HG02973 (cell line): ENCODE data around the gene PRM3.
A peak's percentile ranks its signal among the peaks of the same experiment; 100 is the strongest.

ENCODE experiments used
- ATAC-seq: cut with Tn5 transposase; IDR thresholded peaks from one replicate; pipeline ENCODE4 v1.9.1; 2021; ENCODE audit warnings: moderate library complexity; ENCODE audit not compliant: unreplicated experiment

Gene PRM3, protein sequence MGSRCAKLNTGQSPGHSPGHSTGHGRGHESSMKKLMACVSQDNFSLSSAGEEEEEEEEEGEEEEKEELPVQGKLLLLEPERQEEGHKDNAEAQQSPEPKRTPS

DNA sequence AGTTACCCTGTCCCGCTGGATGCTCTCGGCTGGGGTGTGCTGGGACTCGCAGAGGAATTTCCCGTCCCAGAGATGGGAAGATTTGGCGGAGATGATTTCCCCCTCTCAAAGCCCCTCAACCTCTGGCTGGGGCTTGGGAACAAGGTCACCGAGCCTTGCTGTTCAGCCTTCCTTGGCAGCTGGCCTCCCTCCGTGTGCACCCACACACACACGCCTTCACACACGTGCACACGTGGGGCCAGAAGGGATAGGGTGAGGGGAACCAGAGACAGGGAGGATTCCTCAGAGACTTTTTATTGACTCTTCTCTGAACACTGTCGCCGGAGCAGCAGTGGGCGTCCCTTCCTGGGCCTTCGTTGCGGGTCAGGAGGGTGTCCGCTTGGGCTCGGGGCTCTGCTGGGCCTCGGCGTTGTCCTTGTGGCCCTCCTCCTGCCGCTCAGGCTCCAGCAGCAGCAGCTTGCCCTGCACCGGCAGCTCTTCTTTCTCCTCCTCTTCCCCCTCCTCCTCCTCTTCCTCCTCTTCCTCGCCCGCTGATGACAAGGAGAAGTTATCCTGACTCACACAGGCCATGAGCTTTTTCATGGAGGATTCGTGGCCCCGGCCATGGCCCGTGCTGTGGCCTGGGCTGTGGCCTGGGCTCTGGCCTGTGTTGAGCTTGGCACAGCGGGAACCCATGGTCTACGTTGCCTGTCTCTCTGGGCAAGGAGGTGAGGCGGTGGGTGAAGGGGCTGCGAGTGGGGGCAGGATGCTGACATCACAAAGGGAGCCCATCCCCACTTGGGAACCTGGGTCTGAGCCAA, at the start of gene PRM3:
TSS of gene PRM3 (minus strand) at position 709 of the 800 bp plus-strand sequence. CDS start at position 675, 34 bp downstream.
- no peak for ATAC-seq

DNA sequence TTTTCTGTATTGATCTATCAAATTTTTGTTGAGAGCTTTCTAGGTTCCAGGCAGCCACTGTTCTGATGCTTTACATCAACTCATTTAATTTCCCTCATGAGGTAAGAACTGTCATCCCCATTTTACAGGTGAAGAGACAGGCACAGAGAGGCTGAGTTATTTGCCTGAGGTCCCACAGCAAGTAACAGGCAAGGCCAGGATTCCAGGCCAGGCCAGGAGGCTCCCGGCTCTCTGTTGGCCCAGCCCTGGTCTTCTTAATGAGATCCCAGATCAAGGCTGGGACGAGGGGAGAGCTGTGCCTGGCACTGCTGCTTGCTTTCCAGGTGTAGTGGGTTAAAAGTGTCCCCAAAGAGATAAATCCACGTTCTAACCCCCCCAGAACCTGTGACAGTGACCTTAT, 49.4 kb upstream of the PRM3 start:
- no peak for ATAC-seq

DNA sequence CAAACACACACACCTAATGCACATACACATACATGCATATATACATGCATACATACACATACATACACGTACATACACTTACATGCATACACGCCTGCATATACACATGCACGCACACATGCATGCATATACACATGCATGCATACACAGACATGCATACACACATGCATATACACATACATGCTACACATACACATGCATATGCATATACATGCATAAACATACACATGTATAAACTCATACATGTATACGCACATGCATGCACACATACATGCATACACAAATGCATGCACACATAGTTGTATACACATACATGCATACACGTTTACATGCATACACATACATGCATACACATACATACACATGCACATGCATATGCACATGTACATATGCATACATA, 48.2 kb upstream of the PRM3 start:
- no peak for ATAC-seq

- ATAC-seq, result no peak
These were observed 46.7 kb upstream of the PRM3 start for GRCh38 chr16:11320170-11320569.

DNA sequence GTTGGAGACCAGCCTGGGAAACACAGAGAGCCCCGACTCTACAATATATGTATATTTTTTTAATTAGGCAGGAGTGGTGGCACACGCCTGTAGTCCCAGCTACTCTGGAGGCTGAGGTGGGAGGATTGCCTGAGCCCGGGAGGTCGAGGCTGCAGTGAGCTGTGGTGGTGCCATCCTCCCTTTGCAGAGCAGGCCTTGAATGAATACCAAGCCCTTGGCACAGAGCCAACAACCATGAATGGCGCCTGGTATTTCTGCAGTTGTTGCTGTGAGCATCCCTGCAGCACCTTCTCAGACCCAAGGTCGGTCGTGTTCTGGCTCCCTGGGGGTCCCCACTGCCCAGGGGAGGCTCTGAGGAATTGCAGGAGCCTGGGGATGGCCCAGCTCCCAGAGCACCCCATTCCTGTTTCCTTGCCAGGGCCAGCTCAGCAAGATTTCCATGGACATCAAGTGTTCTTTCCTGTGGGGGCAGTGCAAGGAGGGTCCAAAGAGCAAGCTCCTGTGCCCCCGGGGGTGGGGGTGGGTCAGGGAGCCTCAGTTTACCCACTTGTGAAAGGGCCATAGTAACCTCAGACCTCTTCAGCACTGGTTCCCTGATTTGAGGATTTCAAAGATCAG, 46.2 kb upstream of the PRM3 start:
- no peak for ATAC-seq

GRCh38 chr16:11318817-11319216, 45.4 kb upstream of the PRM3 start:
- ATAC-seq, result no peak

DNA sequence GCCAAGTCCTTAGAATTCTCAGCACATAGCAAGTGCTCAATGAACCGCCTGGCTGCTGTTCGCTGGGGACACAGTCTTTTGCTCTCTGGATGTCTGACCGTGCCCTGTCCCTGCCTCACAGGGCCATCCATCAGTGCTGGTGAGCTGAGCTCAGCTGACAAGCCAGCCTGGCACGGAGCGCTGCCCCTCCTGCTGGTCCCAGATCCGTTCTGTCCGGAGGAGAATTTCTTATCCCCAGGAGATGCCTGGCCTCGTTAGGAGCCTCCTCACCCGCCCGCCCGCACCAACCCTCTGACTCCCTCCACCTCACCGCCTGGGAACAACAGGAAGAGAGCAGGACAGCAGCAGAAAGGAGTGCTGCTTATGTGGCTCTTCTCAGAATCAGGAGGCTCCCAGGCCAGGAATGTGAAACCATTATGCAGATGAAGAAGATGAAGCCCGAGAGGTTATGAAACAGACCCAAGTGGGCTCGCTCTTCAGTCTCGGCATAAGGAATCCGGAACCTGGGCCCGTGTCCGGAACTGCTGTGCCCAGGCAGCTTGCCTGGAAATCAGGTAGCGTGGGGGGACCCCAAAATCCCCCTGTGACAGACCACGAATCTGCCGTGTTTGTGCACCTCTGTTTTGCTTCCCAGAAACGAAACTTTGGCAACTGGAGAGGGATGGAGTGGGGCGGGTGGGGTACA, 43.0 kb upstream of the PRM3 start:
- ATAC-seq, result no peak

DNA sequence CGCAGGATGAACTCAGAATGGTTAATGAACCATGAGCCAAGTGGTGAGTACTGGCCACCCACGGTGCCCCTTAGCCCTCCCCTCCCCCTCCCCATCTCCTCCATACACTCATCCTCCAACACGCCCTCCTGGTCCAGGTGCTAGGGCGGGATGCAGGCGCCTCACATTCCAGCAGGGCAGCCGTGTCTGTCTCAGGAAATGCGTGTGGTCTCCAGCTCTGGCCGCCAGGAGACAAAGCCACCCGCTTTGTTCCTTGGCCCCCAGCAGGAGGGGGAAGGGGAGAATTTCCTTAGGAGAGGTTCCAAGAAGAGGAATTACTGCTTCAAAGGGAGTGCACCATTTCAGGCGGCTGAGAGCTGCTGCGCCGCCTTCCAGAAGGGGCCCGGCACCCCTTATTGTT, 42.1 kb upstream of the PRM3 start:
- ATAC-seq, result no peak

DNA sequence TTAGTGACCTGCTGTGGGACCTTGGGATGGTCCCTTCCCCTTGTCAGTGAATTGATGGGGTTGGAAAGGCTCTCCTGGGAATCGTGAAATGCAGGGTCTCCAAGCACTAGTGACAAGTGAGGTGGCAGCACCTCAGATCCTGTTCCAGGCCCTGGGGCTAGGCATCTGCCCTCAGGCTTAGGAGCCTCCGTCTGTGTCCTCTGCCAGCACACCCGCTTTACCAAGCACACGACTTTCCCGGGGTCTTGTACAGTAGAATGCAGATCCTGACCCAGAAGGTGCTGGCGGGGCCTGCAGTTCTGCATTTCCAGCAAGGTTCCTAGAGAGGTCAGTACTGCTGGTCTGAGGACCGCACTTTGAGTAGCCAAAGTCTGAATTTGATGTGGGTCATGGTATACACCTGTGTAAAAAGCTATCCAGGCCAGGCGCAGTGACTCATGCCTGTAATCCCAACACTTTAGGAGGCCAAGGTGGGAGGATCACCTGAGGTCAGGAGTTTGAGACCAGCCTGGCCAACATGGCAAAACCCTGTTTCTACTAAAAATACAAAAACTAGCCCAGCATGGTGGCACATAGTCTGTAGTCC, 41.0 kb upstream of the PRM3 start:
- ATAC-seq, result no peak

GRCh38 chr16:11313493-11314308, 40.3 kb upstream of the PRM3 start:
- no peak for ATAC-seq

GRCh38 chr16:11312718-11313492, 39.5 kb upstream of the PRM3 start:
- no peak for ATAC-seq

DNA sequence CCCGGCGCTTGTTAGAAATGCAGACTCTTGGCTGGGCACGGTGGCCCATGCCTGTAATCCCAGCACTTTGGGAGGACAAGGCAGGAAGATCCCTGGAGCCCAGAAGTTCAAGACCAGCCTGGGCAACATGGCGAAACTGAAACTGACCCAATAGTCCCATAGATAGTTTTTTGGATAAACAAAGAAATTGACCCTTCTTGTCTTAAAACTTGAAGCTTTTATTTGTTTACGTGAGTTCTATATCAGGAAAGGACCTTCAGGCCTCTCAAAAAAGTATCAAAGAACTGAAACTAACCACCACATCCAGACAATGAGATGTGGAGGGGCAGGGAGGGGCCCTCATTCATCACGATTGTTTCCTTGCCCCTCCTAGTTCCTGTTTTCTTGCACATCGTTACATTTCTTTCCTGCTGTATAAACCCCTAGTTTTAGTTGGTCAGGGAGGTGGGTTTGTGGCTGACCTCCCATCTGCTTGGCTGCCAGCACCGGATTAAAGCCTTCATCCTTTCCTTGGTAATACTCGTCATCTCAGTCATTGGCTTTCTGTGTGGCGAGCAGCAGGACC, 37.6 kb upstream of the PRM3 start:
- ATAC-seq, result peak; percentile 33

DNA sequence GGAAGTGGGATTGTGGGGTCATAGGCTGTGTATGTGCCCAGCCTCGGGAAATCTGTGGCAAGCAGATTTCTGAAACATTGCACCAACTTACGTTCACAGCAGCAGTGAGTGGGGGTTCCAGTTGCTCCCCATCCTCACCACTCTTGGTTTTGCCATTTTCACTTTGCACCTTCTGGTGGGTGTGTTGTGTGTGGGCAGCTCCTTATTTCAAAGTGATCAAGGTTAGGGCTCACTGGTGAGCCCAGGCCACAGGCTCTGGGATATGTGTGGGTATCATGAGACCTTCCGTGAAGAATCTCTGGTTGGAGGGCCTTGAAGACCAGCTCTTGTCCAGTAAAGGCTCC, 37.2 kb upstream of the PRM3 start:
- no peak for ATAC-seq

DNA sequence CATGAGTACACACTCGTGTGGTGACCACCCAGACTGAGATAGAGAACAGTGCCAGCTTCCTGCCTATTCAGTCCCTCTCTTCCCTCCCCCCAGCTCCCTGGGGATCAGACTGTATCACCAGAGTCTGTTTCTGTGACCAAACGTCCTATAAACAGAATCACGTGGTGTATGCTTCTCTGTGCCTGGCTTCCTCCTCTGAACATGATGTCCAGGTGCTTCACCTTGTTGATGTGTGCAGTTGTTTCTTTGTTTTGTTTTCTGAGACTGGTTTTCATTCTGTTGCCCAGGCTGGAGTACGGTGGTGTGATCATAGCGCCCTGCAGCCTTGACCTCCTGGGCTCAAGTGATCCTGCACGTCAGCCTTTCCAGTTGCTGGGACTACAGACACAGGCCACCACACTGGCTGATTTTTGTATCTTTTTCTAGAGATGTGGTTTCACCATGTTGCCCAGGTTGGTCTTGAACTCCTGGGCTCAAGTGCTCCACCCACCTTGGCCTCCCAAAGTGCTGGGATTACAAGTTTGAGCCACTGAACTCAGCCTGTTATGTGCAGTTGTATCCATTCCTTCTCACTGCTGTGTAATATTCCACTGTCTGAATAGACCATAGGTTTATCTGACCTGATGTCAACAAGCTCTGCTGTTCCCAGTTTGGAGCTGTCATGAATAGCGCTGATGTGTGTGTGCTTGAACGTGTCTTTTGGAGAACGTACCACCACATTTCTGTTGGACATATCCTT, 36.6 kb upstream of the PRM3 start:
- ATAC-seq, result no peak

DNA sequence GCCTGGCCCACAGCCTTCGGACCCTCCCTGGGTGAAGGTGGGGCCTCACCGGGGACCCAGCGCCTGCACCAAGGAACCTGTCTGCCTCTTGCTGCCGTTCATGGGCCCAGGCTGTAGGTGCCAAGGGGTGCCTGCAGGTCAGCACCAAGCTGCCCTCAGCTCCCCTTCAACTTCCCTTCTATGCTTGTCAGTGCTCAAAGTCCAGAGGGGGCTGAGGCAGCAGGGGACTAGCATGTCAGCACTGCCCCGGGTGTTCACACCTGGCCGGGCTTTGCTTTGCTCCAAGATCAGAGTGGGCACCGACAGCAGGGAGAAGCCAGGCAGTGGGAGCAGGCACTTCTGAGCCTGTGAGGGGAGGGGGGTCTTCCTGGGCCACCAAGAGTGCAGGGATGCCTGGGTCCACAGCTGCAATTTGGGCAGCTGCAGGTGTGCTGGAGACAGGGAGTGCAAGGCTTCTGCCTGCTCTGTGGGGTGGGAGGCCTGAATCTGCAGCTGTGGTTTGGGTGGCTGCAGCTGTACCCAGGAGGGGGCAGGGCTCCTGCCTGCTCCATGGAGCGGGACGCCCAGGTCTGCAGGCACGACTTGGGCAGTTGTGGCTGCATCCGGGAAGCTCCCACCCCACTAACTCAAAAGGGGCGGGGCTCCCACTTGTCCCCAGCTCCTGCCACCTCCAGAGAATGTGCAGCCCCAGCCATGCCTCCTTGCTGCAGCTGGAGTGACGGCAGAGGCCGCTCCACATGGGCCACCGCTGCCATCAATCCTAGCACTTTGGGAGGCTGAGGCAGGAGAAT, 35.3 kb upstream of the PRM3 start:
- ATAC-seq, result no peak

DNA sequence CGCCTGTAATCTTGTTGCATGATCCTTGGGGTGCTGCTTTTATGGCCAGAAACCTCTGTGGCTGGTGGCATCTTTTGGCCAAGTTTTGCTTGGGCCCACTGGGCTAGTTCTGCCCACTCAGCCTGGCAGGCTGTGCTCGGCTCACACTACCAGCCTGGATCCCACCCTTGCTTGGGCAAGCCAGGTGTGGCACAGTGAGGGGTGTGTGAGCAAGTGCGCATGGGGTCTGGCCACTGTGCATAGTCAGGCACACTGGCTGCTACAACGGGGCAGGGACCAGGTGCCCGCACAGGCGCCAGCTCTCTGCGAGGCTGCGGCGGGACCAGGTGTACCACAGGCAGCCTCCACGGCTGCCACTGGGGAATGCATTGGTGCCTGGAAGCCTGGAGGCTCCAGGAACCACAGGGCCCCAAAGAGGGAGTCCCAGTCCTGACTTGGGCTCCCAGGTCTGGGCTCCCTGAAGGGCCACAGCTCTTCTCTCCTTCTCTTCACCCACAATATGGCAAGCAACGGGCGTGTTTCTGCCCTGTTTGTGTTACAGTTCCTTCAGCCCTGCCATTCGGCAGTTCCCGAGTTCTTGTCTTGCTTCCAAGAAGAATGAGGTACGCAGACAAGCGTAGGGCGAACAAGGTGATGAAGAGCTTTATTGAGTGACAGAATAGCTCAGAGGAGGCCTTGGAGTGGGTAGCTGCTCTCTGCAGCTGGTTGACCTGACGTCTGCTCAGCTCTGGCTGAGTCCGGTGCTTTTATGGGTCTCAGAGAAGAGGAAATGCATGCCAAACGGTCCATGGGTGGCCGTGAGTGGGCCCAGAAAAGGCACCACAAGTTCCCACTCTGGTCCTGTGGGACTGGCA, 34.4 kb upstream of the PRM3 start:
- no peak for ATAC-seq

GRCh38 chr16:11306997-11307638, 33.7 kb upstream of the PRM3 start:
- ATAC-seq, result no peak
